BJ (cell line): ENCODE measurements around the gene EIF3A. TPM values are rescaled to one million over a fixed set of nuclear protein-coding genes. Genes with fewer than 3 reads are reported as not detected.

Experiments used
- CTCF ChIA-PET: fragments of 350-600 bp; formaldehyde crosslinking; extraction: SDS; loops from one replicate; lab custom pipeline; 2021; ENCODE audit warnings: antibody characterized with exemption, inconsistent platforms; lab: Yijun Ruan, JAX
- POLR2A ChIA-PET: fragments of 300-600 bp; sonication (Branson Sonifier 250); formaldehyde crosslinking; extraction: SDS; loops from one replicate; lab custom pipeline; 2021; ENCODE audit warnings: antibody characterized with exemption; lab: Charles Lee
- DNase-seq: peaks from one replicate; pipeline ENCODE4 v3.0.0-alpha.2; 2011; ENCODE audit warnings: low read depth
- H3K27me3 ChIP-seq: 2 replicates; pipeline ENCODE4 v1.6.0; 2011; ENCODE audit warnings: low read length; ENCODE audit not compliant: control insufficient read depth, insufficient read depth
- H3K36me3 ChIP-seq: 2 replicates; pipeline ENCODE4 v1.5.1; 2011; ENCODE audit warnings: low read length; ENCODE audit not compliant: control insufficient read depth, insufficient read depth
- H3K4me3 ChIP-seq: 2 replicates; pipeline ENCODE4 v1.5.1; 2011; ENCODE audit warnings: low read depth, mild to moderate bottlenecking, control low read depth, low read length
- polyA plus RNA-seq: library from polyadenylated mRNA; depleted of rRNA; stranded (reverse); fragments of >200 nt; gene quantifications from 2 replicates; pipeline ENCODE4 v1.2.3, GENCODE V29; 2011
- TF ChIP-seq, protein P1 (sequence below): IDR thresholded peaks from 2 replicates; pipeline ENCODE4 v1.5.1; 2011; ENCODE audit warnings: low read depth, mild to moderate bottlenecking, control low read depth, inconsistent platforms, low read length, moderate library complexity; ENCODE audit not compliant: insufficient read depth

Gene EIF3A
- polyA plus RNA-seq, 1 experiment, result 17.5 TPM

DNA sequence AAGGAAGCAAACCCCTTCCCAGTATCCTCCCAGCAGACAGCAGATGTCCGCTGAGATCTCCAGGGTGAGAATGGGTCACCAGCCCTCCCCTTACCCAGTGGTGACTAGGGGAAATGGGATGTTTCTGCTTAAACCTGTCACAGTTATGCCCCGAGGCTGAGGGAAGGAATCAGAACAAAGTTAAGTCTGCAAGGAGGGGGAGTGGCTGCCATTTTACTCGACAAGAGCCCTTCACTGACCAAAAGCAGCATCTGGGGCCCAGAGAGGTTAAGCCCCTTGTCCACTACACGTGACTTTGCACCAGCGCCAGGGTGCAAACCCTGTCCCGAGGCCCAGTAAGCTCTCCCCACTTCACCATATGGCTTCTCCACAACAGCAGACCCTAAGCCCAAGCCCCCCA, 55.7 kb downstream of the EIF3A start:
- Histone ChIP-seq H3K27me3 (peaks cover 1% of the 10 kb centered on the region; the same call in 1 of the 2 replicates), H3K36me3 (no peaks in the 10 kb centered on the region), H3K4me3 (no peak overlapping the region)
- ChIA-PET CTCF (interaction anchor here (1.7 kb wide), 1 partner anchor 18 kb away, joined by 5 read pairs; no protein-coding TSS in a partner anchor), POLR2A (no interaction called here)
- TF ChIP-seq, protein P1, sequence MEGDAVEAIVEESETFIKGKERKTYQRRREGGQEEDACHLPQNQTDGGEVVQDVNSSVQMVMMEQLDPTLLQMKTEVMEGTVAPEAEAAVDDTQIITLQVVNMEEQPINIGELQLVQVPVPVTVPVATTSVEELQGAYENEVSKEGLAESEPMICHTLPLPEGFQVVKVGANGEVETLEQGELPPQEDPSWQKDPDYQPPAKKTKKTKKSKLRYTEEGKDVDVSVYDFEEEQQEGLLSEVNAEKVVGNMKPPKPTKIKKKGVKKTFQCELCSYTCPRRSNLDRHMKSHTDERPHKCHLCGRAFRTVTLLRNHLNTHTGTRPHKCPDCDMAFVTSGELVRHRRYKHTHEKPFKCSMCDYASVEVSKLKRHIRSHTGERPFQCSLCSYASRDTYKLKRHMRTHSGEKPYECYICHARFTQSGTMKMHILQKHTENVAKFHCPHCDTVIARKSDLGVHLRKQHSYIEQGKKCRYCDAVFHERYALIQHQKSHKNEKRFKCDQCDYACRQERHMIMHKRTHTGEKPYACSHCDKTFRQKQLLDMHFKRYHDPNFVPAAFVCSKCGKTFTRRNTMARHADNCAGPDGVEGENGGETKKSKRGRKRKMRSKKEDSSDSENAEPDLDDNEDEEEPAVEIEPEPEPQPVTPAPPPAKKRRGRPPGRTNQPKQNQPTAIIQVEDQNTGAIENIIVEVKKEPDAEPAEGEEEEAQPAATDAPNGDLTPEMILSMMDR, result no peak
- no peak for DNase-seq

DNA sequence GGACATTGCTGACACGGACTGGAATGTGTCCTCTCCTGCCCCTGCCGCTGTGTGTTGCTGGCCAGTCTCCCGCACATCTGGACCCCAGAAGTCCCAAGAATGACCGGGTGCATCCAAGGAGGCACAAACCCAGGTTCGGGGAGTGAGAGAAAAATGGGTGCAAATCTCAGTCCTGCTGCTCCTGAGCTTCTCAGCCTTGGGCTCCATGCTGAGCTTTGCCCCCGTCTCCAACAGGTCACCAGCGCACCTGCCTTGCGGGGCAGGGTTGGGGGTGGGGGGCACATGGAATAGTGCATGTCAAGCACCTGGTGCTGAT, 57.1 kb downstream of the EIF3A start:
- H3K4me3 ChIP-seq, result no peak overlapping the region
- H3K27me3 ChIP-seq, result peaks cover 2% of the 10 kb centered on the region
- no peaks in the 10 kb centered on the region for H3K36me3 ChIP-seq
- DNase-seq, result no peak
- POLR2A ChIA-PET, result no interaction called here
- TF ChIP-seq, protein P1, result no peak
- CTCF ChIA-PET, result no interaction called here

DNA sequence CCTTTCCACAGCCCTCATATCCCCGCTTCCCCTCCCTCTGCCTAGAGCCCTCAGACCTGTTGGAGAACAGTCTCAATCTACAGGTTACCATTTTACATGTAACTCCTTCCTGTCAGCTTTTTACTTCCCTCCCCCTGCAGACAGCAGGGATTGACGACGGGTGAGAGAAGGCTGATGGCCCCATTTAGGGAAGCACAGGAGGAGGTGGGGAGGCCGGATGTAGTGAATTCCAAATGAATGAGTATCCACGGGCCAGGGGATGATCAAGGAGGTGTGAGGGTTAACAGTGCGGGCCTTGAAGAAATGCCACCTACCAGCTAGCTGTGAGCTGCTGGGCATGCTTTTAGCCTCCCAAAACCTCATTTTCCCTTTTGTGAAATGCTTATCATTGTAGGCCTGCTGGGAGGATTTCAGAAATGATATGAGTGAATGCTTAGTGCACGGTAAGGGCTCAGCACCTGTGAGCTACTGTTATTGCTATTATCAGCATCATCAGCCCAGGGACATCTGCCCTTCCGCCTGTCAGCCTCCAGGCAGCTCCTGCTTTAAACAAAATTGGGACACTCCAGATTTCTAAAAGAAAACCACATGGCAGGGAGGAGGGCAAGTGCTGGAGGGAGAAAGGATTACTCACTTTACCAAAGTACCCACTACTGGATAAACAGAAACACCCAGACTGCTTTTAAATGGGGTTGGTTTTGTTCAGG, 57.6 kb downstream of the EIF3A start:
- POLR2A ChIA-PET, result no interaction called here
- TF ChIP-seq, protein P1, result no peak
- DNase-seq, result peak; percentile 74
- H3K27me3 ChIP-seq, result peaks cover 3% of the 10 kb centered on the region
- H3K4me3 ChIP-seq, result no peak overlapping the region
- CTCF ChIA-PET, result no interaction called here
- H3K36me3 ChIP-seq, result no peaks in the 10 kb centered on the region

DNA sequence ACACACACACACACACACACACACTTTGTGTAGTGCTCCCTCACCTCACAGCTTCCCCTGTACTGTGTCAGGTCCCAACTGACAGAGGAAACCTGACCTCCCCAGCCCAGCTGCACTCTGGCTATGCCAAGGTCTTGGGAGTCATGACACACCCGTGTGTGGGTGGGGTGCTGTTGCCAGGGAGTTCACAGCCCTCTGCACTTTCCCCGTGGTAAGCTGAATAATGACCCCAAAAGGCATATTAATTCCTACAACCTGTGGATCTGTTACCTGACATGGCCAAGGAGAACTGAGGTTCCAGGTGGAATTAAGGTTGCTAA, 60.0 kb downstream of the EIF3A start:
- Histone ChIP-seq H3K27me3 (peaks cover 3% of the 10 kb centered on the region), H3K4me3 (no peak overlapping the region), H3K36me3 (no peaks in the 10 kb centered on the region)
- POLR2A ChIA-PET, result no interaction called here
- CTCF ChIA-PET, result interaction anchor here (1.1 kb wide), 1 partner anchor 9 kb away, joined by 3 read pairs; no protein-coding TSS in a partner anchor
- DNase-seq, result no peak
- TF ChIP-seq, protein P1, result no peak

DNA sequence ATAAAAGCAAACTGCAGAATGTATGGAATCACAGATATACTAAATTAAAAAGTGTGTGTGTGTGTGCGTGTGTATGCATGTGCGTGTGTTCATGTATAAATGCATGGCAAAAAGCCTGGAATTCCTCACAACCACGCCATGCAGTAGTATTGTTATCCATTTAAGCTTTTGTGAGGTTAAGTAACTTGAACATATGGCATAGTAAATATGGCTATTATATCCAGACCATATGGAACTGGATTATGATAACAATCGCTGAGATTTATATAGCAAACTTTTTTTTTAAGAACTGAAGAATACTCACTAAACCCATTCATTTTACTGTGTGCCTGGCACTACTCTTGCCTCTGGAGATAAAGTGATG, 73.4 kb downstream of the EIF3A start:
- no peak for DNase-seq
- POLR2A ChIA-PET, result no interaction called here
- TF ChIP-seq, protein P1, result no peak
- CTCF ChIA-PET, result interaction anchor here (0.9 to 1.3 kb wide), 4 partner anchors 11 to 47 kb away, joined by 3 to 5 read pairs (median 3); no protein-coding TSS in a partner anchor
- no peak overlapping the region for H3K4me3 ChIP-seq
- no peaks in the 10 kb centered on the region for H3K36me3 ChIP-seq
- H3K27me3 ChIP-seq, result peaks cover 10% of the 10 kb centered on the region
